ENCODE results near the gene PDXDC1.
"Not testable (repeated sequence)": the region's sequence is repeated elsewhere in the genome, so short reads cannot be mapped to it uniquely, and the experiment has no call there.

The PDXDC1 gene

GRCh38 chr16:14973785-14974322 is 972 bp upstream of the PDXDC1 start:
- DNase-seq: not testable (repeated sequence)

- DNase-seq: peak; percentile 10 to 24
Observed at GRCh38 chr16:14974331-14974655, 533 bp upstream of the PDXDC1 start.

- not testable (repeated sequence) for DNase-seq
Observed at GRCh38 chr16:14975418-14976194, 780 bp downstream of the PDXDC1 start.

GRCh38 chr16:14976971-14977736 is 2.3 kb downstream of the PDXDC1 start:
- DNase-seq: not testable (repeated sequence)

- DNase-seq: not testable (repeated sequence)
Observed at GRCh38 chr16:14978281-14978680, 3.5 kb downstream of the PDXDC1 start.

- DNase-seq: not testable (repeated sequence)
Observed at GRCh38 chr16:14978908-14979307, 4.1 kb downstream of the PDXDC1 start.

GRCh38 chr16:14981234-14981633 is 6.4 kb downstream of the PDXDC1 start:
- DNase-seq: not testable (repeated sequence)

GRCh38 chr16:14982521-14982920 is 7.7 kb downstream of the PDXDC1 start:
- not testable (repeated sequence) for DNase-seq

GRCh38 chr16:14988092-14988491 is 13.3 kb downstream of the PDXDC1 start:
- peak in 1 of 2 experiments; percentile 3 for DNase-seq

- DNase-seq: not testable (repeated sequence)
Observed at GRCh38 chr16:14988661-14989191, 13.9 kb downstream of the PDXDC1 start.

GRCh38 chr16:14989291-14990281 is 14.8 kb downstream of the PDXDC1 start:
- DNase-seq: not testable (repeated sequence)

GRCh38 chr16:14993277-14994151 is 18.7 kb downstream of the PDXDC1 start:
- not testable (repeated sequence) for DNase-seq

- DNase-seq: not testable (repeated sequence)
Observed at GRCh38 chr16:14996702-14997101, 21.9 kb downstream of the PDXDC1 start.

GRCh38 chr16:14998300-14998699 is 23.5 kb downstream of the PDXDC1 start:
- not testable (repeated sequence) for DNase-seq

- not testable (repeated sequence) for DNase-seq
Observed at GRCh38 chr16:14999845-15000244, 25.0 kb downstream of the PDXDC1 start.

- DNase-seq: not testable (repeated sequence)
Observed at GRCh38 chr16:15002448-15002847, 27.6 kb downstream of the PDXDC1 start.

- DNase-seq: not testable (repeated sequence)
Observed at GRCh38 chr16:15005357-15006132, 30.7 kb downstream of the PDXDC1 start.

GRCh38 chr16:15008647-15009046 is 33.8 kb downstream of the PDXDC1 start:
- not testable (repeated sequence) for DNase-seq

GRCh38 chr16:15012941-15013340 is 38.1 kb downstream of the PDXDC1 start:
- DNase-seq: not testable (repeated sequence)

GRCh38 chr16:15015671-15016070 is 40.8 kb downstream of the PDXDC1 start:
- DNase-seq: not testable (repeated sequence)
